SK-N-SH treated with all-trans-retinoic acid at 6 μM for 48 hours (cell line): ENCODE measurements around the gene RELA.
A peak's percentile ranks its signal among the peaks of the same experiment; 100 is the strongest.

Experiments
- ATAC-seq: fragments of 200-7000 bp; cut with Tn5 transposase; 3 replicates; pipeline ENCODE4 v1.9.1; 2020; ENCODE audit warnings: mild to moderate bottlenecking, moderate library complexity
- CSDC2 ChIP-seq: fragments of 250-450 bp; sonication (Bioruptor Pico); IDR thresholded peaks from 2 replicates; pipeline ENCODE4 v1.5.0; 2020; ENCODE audit warnings: mild to moderate bottlenecking, moderate library complexity
- ESRRG ChIP-seq: fragments of 250-450 bp; sonication (Bioruptor Pico); IDR thresholded peaks from 2 replicates; pipeline ENCODE4 v1.6.1; 2021; ENCODE audit warnings: mild to moderate bottlenecking
- GLIS3 ChIP-seq: fragments of 250-450 bp; sonication (Bioruptor Pico); IDR thresholded peaks from 2 replicates; pipeline ENCODE4 v1.5.0; 2020; ENCODE audit warnings: mild to moderate bottlenecking, moderate library complexity
- ISL1 ChIP-seq: fragments of 250-450 bp; sonication (Bioruptor Pico); IDR thresholded peaks from 2 replicates; pipeline ENCODE4 v2.1.2; 2022; ENCODE audit warnings: mild to moderate bottlenecking, moderate library complexity
- OSR1 ChIP-seq: fragments of 250-450 bp; sonication (Bioruptor Pico); IDR thresholded peaks from 2 replicates; pipeline ENCODE4 v1.8.0; 2022; ENCODE audit warnings: moderate library complexity, mild to moderate bottlenecking, inconsistent platforms
- PPARA ChIP-seq: fragments of 250-450 bp; sonication (Bioruptor Pico); IDR thresholded peaks from 2 replicates; pipeline ENCODE4 v1.5.0; 2020; ENCODE audit warnings: mild to moderate bottlenecking, borderline replicate concordance
- RARB ChIP-seq: fragments of 250-450 bp; sonication (Bioruptor Pico); IDR thresholded peaks from 2 replicates; pipeline ENCODE4 v1.8.0; 2021; ENCODE audit warnings: mild to moderate bottlenecking, moderate library complexity
- TCF4 ChIP-seq: fragments of 250-450 bp; sonication (Bioruptor Pico); IDR thresholded peaks from 2 replicates; pipeline ENCODE4 v1.8.0; 2021; ENCODE audit warnings: mild to moderate bottlenecking, moderate library complexity, borderline replicate concordance
- TOX ChIP-seq: fragments of 250-450 bp; sonication (Bioruptor Pico); IDR thresholded peaks from 2 replicates; pipeline ENCODE4 v1.8.0; 2021; ENCODE audit warnings: mild to moderate bottlenecking, moderate library complexity, borderline replicate concordance
- ZC3H10 ChIP-seq: fragments of 250-450 bp; sonication (Bioruptor Pico); IDR thresholded peaks from 2 replicates; pipeline ENCODE4 v1.5.1; 2021; ENCODE audit warnings: mild to moderate bottlenecking, moderate library complexity
- ZFP30 ChIP-seq: fragments of 450-650 bp; formaldehyde crosslinking; IDR thresholded peaks from 2 replicates; pipeline ENCODE4 v1.5.0; 2022; ENCODE audit warnings: mild to moderate bottlenecking, moderate library complexity
- ZNF565 ChIP-seq: fragments of 450-650 bp; formaldehyde crosslinking; conservative IDR thresholded peaks from 2 replicates; pipeline ENCODE4 v1.5.0; 2020; ENCODE audit warnings: low read depth, mild to moderate bottlenecking, moderate library complexity
- ZNF70 ChIP-seq: fragments of 450-650 bp; formaldehyde crosslinking; IDR thresholded peaks from 2 replicates; pipeline ENCODE4 v1.5.0; 2020; ENCODE audit warnings: mild to moderate bottlenecking, moderate library complexity
- TF ChIP-seq, protein P1 (sequence below): fragments of 250-450 bp; sonication (Bioruptor Pico); IDR thresholded peaks from 2 replicates; pipeline ENCODE4 v1.5.0; 2020; ENCODE audit warnings: mild to moderate bottlenecking, moderate library complexity
- TF ChIP-seq, protein P2 (sequence below): fragments of 250-450 bp; sonication (Bioruptor Pico); IDR thresholded peaks from 2 replicates; pipeline ENCODE4 v1.5.1; 2021; ENCODE audit warnings: mild to moderate bottlenecking, moderate library complexity
- TF ChIP-seq, protein P3 (sequence below): fragments of 250-450 bp; sonication (Bioruptor Pico); IDR thresholded peaks from 2 replicates; pipeline ENCODE4 v1.8.0; 2020; ENCODE audit warnings: mild to moderate bottlenecking, moderate library complexity, borderline replicate concordance
- TF ChIP-seq, protein P4 (sequence below): fragments of 250-450 bp; sonication (Bioruptor Pico); IDR thresholded peaks from 2 replicates; pipeline ENCODE4 v1.5.1; 2020; ENCODE audit warnings: low read depth, mild to moderate bottlenecking, moderate library complexity
- TF ChIP-seq, protein P5 (sequence below): fragments of 250-450 bp; sonication (Bioruptor Pico); IDR thresholded peaks from 2 replicates; pipeline ENCODE4 v1.8.0; 2021; ENCODE audit warnings: low read depth, mild to moderate bottlenecking, moderate library complexity, borderline replicate concordance

Gene RELA

DNA sequence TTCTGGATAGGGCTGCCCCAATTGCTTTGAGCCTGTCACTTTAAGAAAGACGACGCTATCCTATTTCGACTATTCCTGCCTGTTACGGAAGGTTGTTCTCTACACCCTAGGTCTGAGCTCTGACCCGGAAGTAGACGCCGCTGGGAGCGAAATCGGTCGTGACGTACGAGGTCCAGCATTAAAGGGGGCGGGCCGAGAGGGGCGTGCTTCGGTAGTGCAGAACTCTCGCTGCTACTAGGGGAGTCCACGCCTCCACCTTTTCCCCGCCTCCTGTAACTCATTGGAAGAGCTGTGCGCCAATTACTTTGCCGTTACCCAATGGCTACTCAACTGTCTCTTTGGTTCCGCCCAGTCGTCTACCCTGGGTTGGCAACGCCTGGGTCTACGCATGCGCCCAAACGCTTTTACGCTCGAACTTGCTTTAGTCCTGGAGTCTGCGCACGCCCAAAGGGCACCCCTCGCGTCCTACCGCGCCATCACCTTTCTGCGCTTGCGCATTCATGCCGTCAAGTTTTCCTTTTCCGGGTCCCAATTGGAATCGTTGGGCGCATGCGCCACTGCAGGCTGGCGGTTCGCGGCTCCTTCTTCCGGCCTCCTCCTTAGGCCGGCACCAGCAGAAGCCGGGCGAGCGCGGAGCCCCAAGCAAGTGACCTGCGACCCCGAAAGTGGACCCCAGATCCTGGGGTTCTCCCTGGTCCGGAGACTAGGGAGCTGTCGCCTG is 47.3 kb downstream of the RELA start, which contains the start of gene PCNX3:
PCNX3 (plus strand) TSS at position 548 of the 721 bp plus-strand sequence. CDS start 536 bp downstream, outside the sequence.
- peak; percentile 88 for ATAC-seq
- TF ChIP-seq, protein P1, sequence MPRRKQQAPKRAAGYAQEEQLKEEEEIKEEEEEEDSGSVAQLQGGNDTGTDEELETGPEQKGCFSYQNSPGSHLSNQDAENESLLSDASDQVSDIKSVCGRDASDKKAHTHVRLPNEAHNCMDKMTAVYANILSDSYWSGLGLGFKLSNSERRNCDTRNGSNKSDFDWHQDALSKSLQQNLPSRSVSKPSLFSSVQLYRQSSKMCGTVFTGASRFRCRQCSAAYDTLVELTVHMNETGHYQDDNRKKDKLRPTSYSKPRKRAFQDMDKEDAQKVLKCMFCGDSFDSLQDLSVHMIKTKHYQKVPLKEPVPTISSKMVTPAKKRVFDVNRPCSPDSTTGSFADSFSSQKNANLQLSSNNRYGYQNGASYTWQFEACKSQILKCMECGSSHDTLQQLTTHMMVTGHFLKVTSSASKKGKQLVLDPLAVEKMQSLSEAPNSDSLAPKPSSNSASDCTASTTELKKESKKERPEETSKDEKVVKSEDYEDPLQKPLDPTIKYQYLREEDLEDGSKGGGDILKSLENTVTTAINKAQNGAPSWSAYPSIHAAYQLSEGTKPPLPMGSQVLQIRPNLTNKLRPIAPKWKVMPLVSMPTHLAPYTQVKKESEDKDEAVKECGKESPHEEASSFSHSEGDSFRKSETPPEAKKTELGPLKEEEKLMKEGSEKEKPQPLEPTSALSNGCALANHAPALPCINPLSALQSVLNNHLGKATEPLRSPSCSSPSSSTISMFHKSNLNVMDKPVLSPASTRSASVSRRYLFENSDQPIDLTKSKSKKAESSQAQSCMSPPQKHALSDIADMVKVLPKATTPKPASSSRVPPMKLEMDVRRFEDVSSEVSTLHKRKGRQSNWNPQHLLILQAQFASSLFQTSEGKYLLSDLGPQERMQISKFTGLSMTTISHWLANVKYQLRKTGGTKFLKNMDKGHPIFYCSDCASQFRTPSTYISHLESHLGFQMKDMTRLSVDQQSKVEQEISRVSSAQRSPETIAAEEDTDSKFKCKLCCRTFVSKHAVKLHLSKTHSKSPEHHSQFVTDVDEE (CRISPR knock-in tag): no peak
- TF ChIP-seq ZNF565 (CRISPR knock-in tag) (no peak), ISL1 (CRISPR knock-in tag) (no peak), ZFP30 (CRISPR knock-in tag) (no peak), CSDC2 (CRISPR knock-in tag) (no peak), GLIS3 (no peak), PPARA (CRISPR knock-in tag) (no peak), ESRRG (CRISPR knock-in tag) (no peak), ZC3H10 (CRISPR knock-in tag) (no peak), TCF4 (no peak), OSR1 (CRISPR knock-in tag) (no peak), TOX (CRISPR knock-in tag) (no peak), RARB (CRISPR knock-in tag) (no peak), ZNF70 (CRISPR knock-in tag) (no peak)
- TF ChIP-seq, protein P2, sequence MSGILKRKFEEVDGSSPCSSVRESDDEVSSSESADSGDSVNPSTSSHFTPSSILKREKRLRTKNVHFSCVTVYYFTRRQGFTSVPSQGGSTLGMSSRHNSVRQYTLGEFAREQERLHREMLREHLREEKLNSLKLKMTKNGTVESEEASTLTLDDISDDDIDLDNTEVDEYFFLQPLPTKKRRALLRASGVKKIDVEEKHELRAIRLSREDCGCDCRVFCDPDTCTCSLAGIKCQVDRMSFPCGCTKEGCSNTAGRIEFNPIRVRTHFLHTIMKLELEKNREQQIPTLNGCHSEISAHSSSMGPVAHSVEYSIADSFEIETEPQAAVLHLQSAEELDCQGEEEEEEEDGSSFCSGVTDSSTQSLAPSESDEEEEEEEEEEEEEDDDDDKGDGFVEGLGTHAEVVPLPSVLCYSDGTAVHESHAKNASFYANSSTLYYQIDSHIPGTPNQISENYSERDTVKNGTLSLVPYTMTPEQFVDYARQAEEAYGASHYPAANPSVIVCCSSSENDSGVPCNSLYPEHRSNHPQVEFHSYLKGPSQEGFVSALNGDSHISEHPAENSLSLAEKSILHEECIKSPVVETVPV (CRISPR knock-in tag): no peak
- TF ChIP-seq, protein P3, sequence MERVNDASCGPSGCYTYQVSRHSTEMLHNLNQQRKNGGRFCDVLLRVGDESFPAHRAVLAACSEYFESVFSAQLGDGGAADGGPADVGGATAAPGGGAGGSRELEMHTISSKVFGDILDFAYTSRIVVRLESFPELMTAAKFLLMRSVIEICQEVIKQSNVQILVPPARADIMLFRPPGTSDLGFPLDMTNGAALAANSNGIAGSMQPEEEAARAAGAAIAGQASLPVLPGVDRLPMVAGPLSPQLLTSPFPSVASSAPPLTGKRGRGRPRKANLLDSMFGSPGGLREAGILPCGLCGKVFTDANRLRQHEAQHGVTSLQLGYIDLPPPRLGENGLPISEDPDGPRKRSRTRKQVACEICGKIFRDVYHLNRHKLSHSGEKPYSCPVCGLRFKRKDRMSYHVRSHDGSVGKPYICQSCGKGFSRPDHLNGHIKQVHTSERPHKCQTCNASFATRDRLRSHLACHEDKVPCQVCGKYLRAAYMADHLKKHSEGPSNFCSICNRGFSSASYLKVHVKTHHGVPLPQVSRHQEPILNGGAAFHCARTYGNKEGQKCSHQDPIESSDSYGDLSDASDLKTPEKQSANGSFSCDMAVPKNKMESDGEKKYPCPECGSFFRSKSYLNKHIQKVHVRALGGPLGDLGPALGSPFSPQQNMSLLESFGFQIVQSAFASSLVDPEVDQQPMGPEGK (CRISPR knock-in tag): no peak
- TF ChIP-seq, protein P4, sequence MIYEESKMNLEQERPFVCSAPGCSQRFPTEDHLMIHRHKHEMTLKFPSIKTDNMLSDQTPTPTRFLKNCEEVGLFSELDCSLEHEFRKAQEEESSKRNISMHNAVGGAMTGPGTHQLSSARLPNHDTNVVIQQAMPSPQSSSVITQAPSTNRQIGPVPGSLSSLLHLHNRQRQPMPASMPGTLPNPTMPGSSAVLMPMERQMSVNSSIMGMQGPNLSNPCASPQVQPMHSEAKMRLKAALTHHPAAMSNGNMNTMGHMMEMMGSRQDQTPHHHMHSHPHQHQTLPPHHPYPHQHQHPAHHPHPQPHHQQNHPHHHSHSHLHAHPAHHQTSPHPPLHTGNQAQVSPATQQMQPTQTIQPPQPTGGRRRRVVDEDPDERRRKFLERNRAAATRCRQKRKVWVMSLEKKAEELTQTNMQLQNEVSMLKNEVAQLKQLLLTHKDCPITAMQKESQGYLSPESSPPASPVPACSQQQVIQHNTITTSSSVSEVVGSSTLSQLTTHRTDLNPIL (CRISPR knock-in tag): no peak
- TF ChIP-seq, all 23 proteins: peak for 0

DNA sequence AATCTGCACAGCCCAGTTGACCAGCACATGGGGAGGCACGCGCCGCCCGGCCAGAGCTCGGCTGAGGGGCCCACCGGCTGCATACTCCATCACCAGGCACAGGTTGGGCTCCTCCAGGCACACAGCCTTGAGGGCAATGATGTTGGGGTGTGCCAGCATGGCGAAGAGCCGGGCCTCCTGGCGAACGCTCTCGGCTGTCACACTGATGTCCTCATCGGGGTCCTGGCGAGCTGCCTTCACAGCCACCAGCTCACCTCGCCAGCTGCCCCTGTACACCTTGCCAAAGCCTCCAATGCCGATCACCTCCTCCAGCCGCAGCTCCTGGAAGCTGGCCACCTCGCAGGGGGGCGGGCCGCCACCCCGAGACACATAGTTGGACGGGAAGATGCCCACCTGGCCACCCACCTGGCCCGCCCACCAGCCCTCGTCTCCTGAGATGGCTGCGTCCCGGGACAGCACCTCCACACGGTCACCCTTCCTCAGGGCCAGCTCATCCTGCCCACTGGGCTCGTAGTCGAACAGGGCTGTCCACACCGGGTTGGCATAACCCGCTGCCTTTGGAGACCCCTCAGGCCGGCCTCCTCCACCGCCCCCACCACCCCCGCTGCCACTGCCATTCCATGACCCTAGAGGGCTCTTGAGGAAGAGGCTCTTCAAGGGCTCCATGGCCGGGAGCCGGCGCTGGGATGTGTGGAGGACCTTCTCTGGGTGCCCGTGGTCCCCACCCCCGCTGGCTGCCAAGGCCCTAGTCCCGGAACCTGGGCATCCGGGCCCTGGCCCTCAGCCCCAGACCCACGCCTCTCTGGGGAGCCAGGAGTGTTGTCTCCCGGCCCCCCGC is 49.4 kb downstream of the RELA start:
- ATAC-seq: peak; percentile 0
- TF ChIP-seq, protein P5, sequence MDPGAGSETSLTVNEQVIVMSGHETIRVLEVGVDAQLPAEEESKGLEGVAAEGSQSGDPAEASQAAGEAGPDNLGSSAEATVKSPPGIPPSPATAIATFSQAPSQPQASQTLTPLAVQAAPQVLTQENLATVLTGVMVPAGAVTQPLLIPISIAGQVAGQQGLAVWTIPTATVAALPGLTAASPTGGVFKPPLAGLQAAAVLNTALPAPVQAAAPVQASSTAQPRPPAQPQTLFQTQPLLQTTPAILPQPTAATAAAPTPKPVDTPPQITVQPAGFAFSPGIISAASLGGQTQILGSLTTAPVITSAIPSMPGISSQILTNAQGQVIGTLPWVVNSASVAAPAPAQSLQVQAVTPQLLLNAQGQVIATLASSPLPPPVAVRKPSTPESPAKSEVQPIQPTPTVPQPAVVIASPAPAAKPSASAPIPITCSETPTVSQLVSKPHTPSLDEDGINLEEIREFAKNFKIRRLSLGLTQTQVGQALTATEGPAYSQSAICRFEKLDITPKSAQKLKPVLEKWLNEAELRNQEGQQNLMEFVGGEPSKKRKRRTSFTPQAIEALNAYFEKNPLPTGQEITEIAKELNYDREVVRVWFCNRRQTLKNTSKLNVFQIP (CRISPR knock-in tag): no peak
- TF ChIP-seq CSDC2 (CRISPR knock-in tag) (no peak), RARB (CRISPR knock-in tag) (no peak), ZNF70 (CRISPR knock-in tag) (no peak), GLIS3 (no peak), OSR1 (CRISPR knock-in tag) (no peak), ESRRG (CRISPR knock-in tag) (no peak)
- TF ChIP-seq, protein P3 (CRISPR knock-in tag): no peak
- TF ChIP-seq, protein P4 (CRISPR knock-in tag): no peak
- TF ChIP-seq, protein P1 (CRISPR knock-in tag): no peak
- TF ChIP-seq, protein P2 (CRISPR knock-in tag): no peak
